CD4-positive, alpha-beta memory T cell (primary cell): ENCODE data around the gene FAM185A. TPM values are rescaled to one million over a fixed set of nuclear protein-coding genes. Genes with fewer than 3 reads are reported as not detected.

Source experiments
- CTCF ChIA-PET: fragments of 350-600 bp; sonication (Branson Sonifier 250); formaldehyde crosslinking; loops from one replicate; lab custom pipeline; 2021; ENCODE audit warnings: inconsistent platforms; ENCODE audit not compliant: partially characterized antibody; lab: Charles Lee
- POLR2A ChIA-PET: fragments of 350-600 bp; sonication (Branson Sonifier 250); formaldehyde crosslinking; loops from one replicate; lab custom pipeline; 2021; ENCODE audit not compliant: partially characterized antibody; lab: Charles Lee
- DNase-seq, 5 donors: peaks; one replicate each; pipeline versions ENCODE4 v3.0.0 to v3.0.0-alpha.2; 2020 to 2022; ENCODE audit warnings: mixed read lengths in 1 of 5
- H3K27ac ChIP-seq: one replicate; pipeline ENCODE4 v1.7.0; 2013; ENCODE audit warnings: low read depth, low read length
- H3K27me3 ChIP-seq: 2 replicates; pipeline ENCODE4 v1.7.0; 2013; ENCODE audit warnings: mild to moderate bottlenecking, low read length, moderate library complexity; ENCODE audit not compliant: insufficient read depth
- H3K36me3 ChIP-seq: 2 replicates; pipeline ENCODE4 v1.7.0; 2013; ENCODE audit warnings: mild to moderate bottlenecking, low read length, moderate library complexity; ENCODE audit not compliant: insufficient read depth
- H3K4me1 ChIP-seq: 2 replicates; pipeline ENCODE4 v1.7.0; 2013; ENCODE audit warnings: mild to moderate bottlenecking, low read length, moderate library complexity; ENCODE audit not compliant: insufficient read depth
- H3K4me3 ChIP-seq, 2 donors: one replicate each; pipeline ENCODE4 v1.7.0; 2013; ENCODE audit warnings: low read length in 2 of 2, mild to moderate bottlenecking in 1 of 2
- H3K9me3 ChIP-seq, 2 donors: one replicate each; pipeline ENCODE4 v1.7.0; 2013; ENCODE audit warnings: low read length in 2 of 2, control low read depth in 1 of 2; ENCODE audit not compliant: control insufficient read depth in 1 of 2
- H3K27ac Mint-ChIP-seq, 7 donors: one replicate each; pipeline ENCODE4 v1.8.0; 2020 to 2021; ENCODE audit warnings: mixed read lengths in 7 of 7, mild to moderate bottlenecking in 6 of 7, inconsistent platforms in 3 of 7, moderate library complexity in 3 of 7
- H3K27me3 Mint-ChIP-seq, 2 donors: one replicate each; pipeline ENCODE4 v1.8.0; 2020 to 2021; ENCODE audit warnings: mixed read lengths in 2 of 2
- H3K36me3 Mint-ChIP-seq, 2 donors: one replicate each; pipeline ENCODE4 v1.8.0; 2020 to 2021; ENCODE audit warnings: mixed read lengths in 2 of 2, inconsistent platforms in 1 of 2, mild to moderate bottlenecking in 1 of 2
- H3K4me1 Mint-ChIP-seq, 4 donors: one replicate each; pipeline ENCODE4 v1.8.0; 2020 to 2021; ENCODE audit warnings: mixed read lengths in 4 of 4, mild to moderate bottlenecking in 1 of 4
- H3K4me3 Mint-ChIP-seq, 8 donors: one replicate each; pipeline ENCODE4 v1.8.0; 2020 to 2021; ENCODE audit warnings: mixed read lengths in 8 of 8, mild to moderate bottlenecking in 7 of 8, moderate library complexity in 6 of 8, inconsistent platforms in 3 of 8
- H3K9me3 Mint-ChIP-seq, 8 donors: one replicate each; pipeline ENCODE4 v1.8.0; 2020 to 2021; ENCODE audit warnings: mixed read lengths in 8 of 8, mild to moderate bottlenecking in 5 of 8, inconsistent platforms in 3 of 8, moderate library complexity in 1 of 8
- intact Hi-C: fragments of 100-400 bp; cut with micrococcal nuclease; formaldehyde crosslinking; loops from one replicate; pipeline ENCODE4 v1.15.1; 2023
- polyA plus RNA-seq, 2 donors: library from polyadenylated mRNA; unstranded; fragments of 300-500 nt; fragmentation: Illumina TruSeq; gene quantifications; one replicate each; pipeline ENCODE4 v1.2.3, GENCODE V29; 2021
- total RNA-seq, 2 experiments: library from RNA; stranded (reverse); gene quantifications; one replicate each; pipeline ENCODE4 v1.2.3, GENCODE V29; 2021

The FAM185A gene
- total and polyA plus RNA-seq, 4 experiments from 2014 or later, result 4.6 to 11.1 (median 7.8) TPM

DNA sequence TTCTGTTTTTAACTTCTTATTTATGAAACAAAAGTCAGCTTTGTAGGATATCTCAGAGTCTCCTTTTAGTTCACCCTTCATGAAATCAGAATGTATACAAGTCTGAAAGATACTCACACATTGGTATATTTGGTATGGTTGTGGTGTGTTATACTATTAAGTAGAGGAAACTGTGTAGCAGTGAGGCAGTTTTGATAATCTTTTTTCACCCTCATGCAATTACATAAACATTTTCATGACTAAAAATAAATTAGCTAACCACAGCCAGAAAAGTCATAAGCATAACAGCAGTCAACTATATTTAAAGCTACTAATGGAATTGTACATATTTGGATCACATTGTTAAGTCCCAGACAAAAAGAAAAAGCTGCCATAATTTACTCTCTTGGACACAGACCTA lies 62.1 kb downstream of the FAM185A start:
- no peaks in the 10 kb centered on the region for H3K9me3 Mint-ChIP-seq
- H3K27me3 ChIP-seq, result no peaks in the 10 kb centered on the region
- no peak overlapping the region for H3K27ac Mint-ChIP-seq
- H3K4me1 Mint-ChIP-seq, result no peaks in the 10 kb centered on the region
- H3K4me1 ChIP-seq, result no peaks in the 10 kb centered on the region
- H3K36me3 Mint-ChIP-seq, result peaks cover 4 to 22% of the 10 kb centered on the region in 2 donors
- no peak overlapping the region for H3K4me3 ChIP-seq
- H3K9me3 ChIP-seq, result no peaks in the 10 kb centered on the region
- CTCF ChIA-PET, result interaction anchor here (1.2 kb wide), 1 partner anchor 11 kb away, joined by 3 read pairs; no protein-coding TSS in a partner anchor
- H3K4me3 Mint-ChIP-seq, result no peak overlapping the region
- intact Hi-C loops, result no loop called here
- H3K27ac ChIP-seq, result no peak overlapping the region
- DNase-seq, result no peak
- H3K36me3 ChIP-seq, result no peaks in the 10 kb centered on the region
- H3K27me3 Mint-ChIP-seq, result no peaks in the 10 kb centered on the region
- POLR2A ChIA-PET, result no interaction called here

DNA sequence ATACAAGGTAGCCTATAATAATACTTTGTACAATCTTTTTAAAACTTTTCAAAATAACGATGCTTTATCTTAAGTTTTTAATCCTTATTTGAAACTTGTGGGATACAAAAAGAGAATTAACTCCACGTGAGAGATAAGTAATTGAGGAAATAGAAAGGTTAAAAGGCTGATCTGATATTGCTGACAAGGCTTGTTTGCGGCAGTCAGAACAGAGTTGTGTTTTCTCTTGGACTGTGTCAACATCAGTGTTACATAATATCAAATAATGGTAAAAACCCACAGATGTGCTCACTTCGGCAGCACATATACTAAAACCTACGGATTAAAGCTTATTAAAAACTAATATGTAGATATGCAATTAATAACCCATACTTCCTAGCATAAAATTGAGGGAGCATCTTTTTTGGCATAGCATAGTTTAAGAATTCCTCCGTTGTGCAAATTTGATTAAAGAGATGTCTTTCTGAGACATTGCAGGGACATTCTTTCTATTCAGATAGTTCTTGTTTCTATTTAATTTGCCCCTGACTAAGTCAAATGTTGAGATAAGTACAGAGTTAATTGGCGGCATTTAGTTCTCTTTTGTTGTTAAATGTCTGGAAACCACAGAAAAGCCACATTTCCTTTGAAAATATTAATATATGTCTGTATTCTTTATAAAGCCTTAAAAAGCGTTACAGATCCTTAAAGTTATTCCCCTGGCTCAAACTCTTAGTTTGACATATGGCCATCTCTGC lies 63.3 kb downstream of the FAM185A start:
- no peaks in the 10 kb centered on the region for H3K9me3 Mint-ChIP-seq
- H3K27me3 Mint-ChIP-seq, result no peaks in the 10 kb centered on the region
- H3K36me3 ChIP-seq, result no peaks in the 10 kb centered on the region
- H3K27me3 ChIP-seq, result no peaks in the 10 kb centered on the region
- no peak overlapping the region for H3K4me3 Mint-ChIP-seq
- no peaks in the 10 kb centered on the region for H3K9me3 ChIP-seq
- ChIA-PET POLR2A (no interaction called here), CTCF (no interaction called here)
- no peak for DNase-seq
- peaks cover 4 to 22% of the 10 kb centered on the region in 2 donors for H3K36me3 Mint-ChIP-seq
- intact Hi-C loops, result no loop called here
- H3K27ac Mint-ChIP-seq, result no peak overlapping the region
- H3K27ac ChIP-seq, result no peak overlapping the region
- no peak overlapping the region for H3K4me3 ChIP-seq
- no peaks in the 10 kb centered on the region for H3K4me1 ChIP-seq
- no peaks in the 10 kb centered on the region for H3K4me1 Mint-ChIP-seq

DNA sequence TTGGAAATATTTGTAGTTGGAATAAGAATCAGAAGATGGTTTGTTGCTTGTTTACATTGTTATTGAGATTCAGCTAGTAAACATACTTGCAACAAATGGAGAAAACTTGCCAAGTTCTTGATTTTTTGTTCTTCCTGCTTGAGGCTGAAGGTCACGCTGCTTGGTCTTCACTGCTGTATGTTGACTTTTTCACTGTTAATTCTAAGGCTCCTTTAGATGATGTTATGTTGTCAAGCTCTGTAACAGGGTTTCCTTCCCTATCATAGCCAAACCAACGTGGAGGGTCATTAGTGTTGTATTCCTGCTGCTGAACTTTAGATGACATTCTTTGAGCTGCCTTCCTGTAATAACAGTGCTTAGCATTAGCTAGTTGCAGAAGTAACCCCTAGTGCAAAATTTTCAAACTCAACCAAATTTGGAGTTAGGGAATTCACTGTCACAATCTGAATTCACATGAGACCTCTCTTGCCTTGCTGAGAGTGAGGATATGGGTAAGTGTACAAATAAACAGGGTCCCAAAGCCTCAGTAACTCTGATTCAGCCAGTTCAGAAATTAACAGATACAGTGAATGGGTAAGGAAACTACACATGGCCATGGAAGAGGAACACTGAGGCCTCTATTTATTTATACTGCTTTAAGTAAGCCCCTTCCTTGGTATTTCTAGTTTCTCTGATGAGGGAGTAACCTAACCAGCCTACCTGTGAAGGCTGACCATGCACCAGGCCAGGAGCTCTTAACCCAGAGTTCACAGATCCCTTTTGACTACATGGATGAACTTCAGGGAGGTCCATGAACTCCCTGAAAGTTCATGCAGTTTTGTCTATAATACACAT lies 64.6 kb downstream of the FAM185A start:
- ChIA-PET POLR2A (no interaction called here), CTCF (no interaction called here)
- no peak for DNase-seq
- Mint-ChIP-seq H3K27ac (no peak overlapping the region), H3K4me3 (no peak overlapping the region), H3K36me3 (peaks cover 4 to 28% of the 10 kb centered on the region in 2 donors), H3K4me1 (no peaks in the 10 kb centered on the region), H3K27me3 (no peaks in the 10 kb centered on the region), H3K9me3 (no peaks in the 10 kb centered on the region)
- no peak overlapping the region for H3K27ac ChIP-seq
- H3K4me1 ChIP-seq, result no peaks in the 10 kb centered on the region
- intact Hi-C loops, result no loop called here
- H3K4me3 ChIP-seq, result no peak overlapping the region
- no peaks in the 10 kb centered on the region for H3K9me3 ChIP-seq
- H3K27me3 ChIP-seq, result no peaks in the 10 kb centered on the region
- H3K36me3 ChIP-seq, result no peaks in the 10 kb centered on the region

DNA sequence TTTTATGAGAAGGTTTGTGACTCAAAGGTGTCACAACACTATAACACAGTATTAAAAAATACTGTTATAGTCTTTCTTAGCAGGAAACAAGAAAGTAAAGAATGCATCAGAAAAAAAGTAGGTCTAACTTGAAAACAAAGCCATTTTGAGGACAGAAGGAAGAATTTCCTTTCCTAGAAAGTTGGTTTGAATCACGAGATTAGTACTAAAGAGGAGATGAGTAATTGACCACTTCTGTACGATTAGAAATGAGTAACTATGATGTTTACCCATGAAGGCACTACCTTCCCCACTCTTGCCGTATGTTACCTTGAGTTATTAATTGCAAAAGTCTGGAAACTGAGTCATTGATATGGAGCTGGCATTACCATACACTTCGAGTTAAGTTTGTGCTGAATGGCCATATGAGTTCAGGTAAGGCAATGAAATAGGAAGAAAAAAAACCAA lies 65.2 kb downstream of the FAM185A start:
- POLR2A ChIA-PET, result no interaction called here
- H3K4me1 Mint-ChIP-seq, result no peaks in the 10 kb centered on the region

DNA sequence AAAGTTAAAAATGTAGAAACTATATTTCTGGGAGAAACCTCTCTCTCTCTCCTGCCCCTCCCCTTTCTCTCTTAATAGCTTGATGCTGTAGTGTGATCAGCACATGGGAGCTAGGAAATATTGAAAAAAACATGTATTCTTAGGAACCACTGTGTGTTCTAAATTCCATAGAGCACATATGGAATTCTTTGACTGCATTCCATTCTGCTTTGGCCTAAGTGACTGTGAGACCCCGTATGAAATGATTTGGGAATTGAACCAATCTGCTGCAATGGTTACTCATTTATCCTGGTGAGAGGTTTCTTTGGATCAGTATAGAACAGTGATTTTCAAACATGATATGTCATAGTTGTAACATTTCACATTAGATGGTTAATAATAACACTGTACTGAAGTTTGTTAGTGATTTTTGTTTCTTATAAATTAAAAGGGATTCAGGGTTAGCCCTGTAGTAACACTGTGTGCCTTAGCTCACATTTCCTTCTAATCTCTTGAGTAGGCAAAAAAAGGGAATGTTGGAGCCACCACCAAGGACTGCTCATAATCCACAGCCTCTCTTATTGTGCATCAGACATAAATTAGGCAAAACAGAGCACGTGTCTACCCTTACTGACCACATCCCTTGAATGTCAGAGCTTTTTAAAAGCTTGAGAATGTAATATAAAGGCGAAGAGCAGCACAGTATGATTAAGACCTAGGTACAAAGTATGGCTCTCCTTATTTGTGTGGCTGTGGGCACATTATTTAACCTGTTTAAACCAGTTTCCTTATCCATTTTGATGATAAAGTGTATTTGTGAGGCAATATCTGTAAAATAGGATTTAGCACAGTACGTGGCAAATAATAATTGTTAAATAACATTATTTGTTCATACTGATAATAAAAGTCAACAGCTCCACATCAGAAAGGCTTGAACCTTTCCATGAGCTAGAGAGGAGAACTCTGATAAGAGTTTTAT lies 69.1 kb downstream of the FAM185A start:
- Mint-ChIP-seq H3K27ac (no peak overlapping the region), H3K4me3 (no peak overlapping the region), H3K4me1 (no peaks in the 10 kb centered on the region), H3K27me3 (no peaks in the 10 kb centered on the region), H3K36me3 (peaks cover 2 to 40% of the 10 kb centered on the region in 2 donors), H3K9me3 (no peaks in the 10 kb centered on the region)
- ChIA-PET POLR2A (no interaction called here), CTCF (interaction anchor here (0.5 kb wide), 1 partner anchor 597 kb away, joined by 4 read pairs; no protein-coding TSS in a partner anchor)
- no peak overlapping the region for H3K4me3 ChIP-seq
- no peaks in the 10 kb centered on the region for H3K9me3 ChIP-seq
- no peak overlapping the region for H3K27ac ChIP-seq
- H3K4me1 ChIP-seq, result no peaks in the 10 kb centered on the region
- DNase-seq, result no peak
- H3K27me3 ChIP-seq, result no peaks in the 10 kb centered on the region
- H3K36me3 ChIP-seq, result no peaks in the 10 kb centered on the region
- intact Hi-C loops, result no loop called here

More for the DNA sequence above, 65.2 kb downstream of the FAM185A start:
- Mint-ChIP-seq H3K36me3 (peaks cover 4 to 26% of the 10 kb centered on the region in 2 donors), H3K27ac (no peak overlapping the region), H3K4me3 (no peak overlapping the region), H3K9me3 (no peaks in the 10 kb centered on the region), H3K27me3 (no peaks in the 10 kb centered on the region)
- CTCF ChIA-PET, result no interaction called here
- Histone ChIP-seq H3K27me3 (no peaks in the 10 kb centered on the region), H3K36me3 (no peaks in the 10 kb centered on the region), H3K9me3 (no peaks in the 10 kb centered on the region), H3K27ac (no peak overlapping the region), H3K4me1 (no peaks in the 10 kb centered on the region), H3K4me3 (no peak overlapping the region)
- intact Hi-C loops, result no loop called here
- DNase-seq, result no peak

DNA sequence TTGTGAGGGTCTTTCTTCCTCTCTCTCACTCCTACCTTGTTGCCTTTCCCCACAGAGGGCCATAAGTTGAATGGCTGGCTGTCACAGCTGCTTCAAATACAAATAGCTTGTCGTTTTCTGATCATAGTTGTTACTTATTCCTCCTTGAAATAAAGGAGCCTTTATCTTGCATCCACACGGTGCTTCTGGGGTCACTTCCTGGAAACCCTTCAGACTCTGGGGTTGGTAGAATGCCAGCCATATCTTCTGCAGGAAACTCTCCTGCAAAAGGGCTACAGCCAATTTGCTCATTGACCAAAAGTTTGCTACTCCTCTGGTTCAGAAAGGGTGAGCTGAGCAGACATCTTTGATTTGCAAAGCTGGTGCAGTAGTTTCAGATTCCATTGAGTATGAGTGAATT lies 70.4 kb downstream of the FAM185A start:
- no peak overlapping the region for H3K4me3 Mint-ChIP-seq
- Histone ChIP-seq H3K27ac (no peak overlapping the region), H3K4me1 (no peaks in the 10 kb centered on the region), H3K36me3 (no peaks in the 10 kb centered on the region), H3K4me3 (no peak overlapping the region), H3K27me3 (no peaks in the 10 kb centered on the region), H3K9me3 (no peaks in the 10 kb centered on the region)
- H3K4me1 Mint-ChIP-seq, result no peaks in the 10 kb centered on the region
- ChIA-PET POLR2A (no interaction called here), CTCF (no interaction called here)
- no peaks in the 10 kb centered on the region for H3K9me3 Mint-ChIP-seq
- peak overlapping the region in 1 of 7 donors; percentile 3 for H3K27ac Mint-ChIP-seq
- intact Hi-C loops, result no loop called here
- peaks cover 7 to 32% of the 10 kb centered on the region in 2 donors for H3K36me3 Mint-ChIP-seq
- no peaks in the 10 kb centered on the region for H3K27me3 Mint-ChIP-seq
- DNase-seq, result no peak
